Body of pancreas (tissue), 4 donors: Measurements from ENCODE around the gene ANKRD12. TPM values are rescaled to one million over a fixed set of nuclear protein-coding genes. Genes with fewer than 3 reads are reported as not detected.

Source experiments
- ATAC-seq: fragments of 150-250 bp; one replicate; pipeline ENCODE4 v1.9.1; 2016
- DNase-seq, 4 donors: peaks; one replicate each; pipeline ENCODE4 v3.0.0-alpha.2; 2019
- H3K27ac ChIP-seq, 4 donors: fragments of 200-600 bp; sonication (generic); 1 replicate in 3 of 4; 2 replicates in 1 of 4; pipeline versions ENCODE4 v1.5.1 to v1.6.1; 2016 to 2019; ENCODE audit warnings: mild to moderate bottlenecking in 1 of 4, mixed read lengths in 1 of 4, moderate library complexity in 1 of 4
- H3K27me3 ChIP-seq, 2 donors: fragments of 200-600 bp; sonication (generic); one replicate each; pipeline ENCODE4 v1.6.0; 2016; ENCODE audit warnings: mild to moderate bottlenecking in 1 of 2
- H3K36me3 ChIP-seq, 2 donors: fragments of 200-600 bp; sonication (generic); replicated peaks in 1 of 2; 2 replicates each; pipeline ENCODE4 v1.5.1; 2016; ENCODE audit warnings: low read depth in 2 of 2; ENCODE audit not compliant: insufficient read depth in 1 of 2
- H3K4me1 ChIP-seq: fragments of 200-600 bp; sonication (generic); one replicate; pipeline ENCODE4 v1.6.0; 2016
- H3K4me3 ChIP-seq, 2 donors: fragments of 200-600 bp; sonication (generic); 1 replicate in 1 of 2; 2 replicates in 1 of 2; pipeline ENCODE4 v1.5.1; 2016 to 2019
- H3K9me3 ChIP-seq, 3 donors: fragments of 200-600 bp; sonication (generic); 1 replicate in 2 of 3; 2 replicates in 1 of 3; pipeline ENCODE4 v1.5.1; 2016
- POLR2A ChIP-seq, 3 donors: fragments of 450-650 bp; IDR thresholded peaks; one replicate each; pipeline ENCODE4 v1.6.1; 2016; ENCODE audit warnings: antibody characterized with exemption in 3 of 3, mild to moderate bottlenecking in 2 of 3
- WGBS, 2 donors: methylation state at CpG; one replicate each; pipeline ENCODE4 v1.1.5; 2017; 5-methylcytosine and 5-hydroxymethylcytosine counted together
- intact Hi-C: fragments of 100-400 bp; cut with DNase I; formaldehyde crosslinking; loops from one replicate; pipeline ENCODE4 v1.15.1; 2023
- total RNA-seq, 2 donors: library from RNA; depleted of rRNA; stranded (reverse); fragments of >200 nt; gene quantifications; one replicate each; pipeline ENCODE4 v1.1.0, GENCODE V29; 2016
- TF ChIP-seq, protein P1 (sequence below), 7 experiments: fragments of 450-650 bp in 4 of 7; fragments of 200-600 bp in 3 of 7; sonication (generic) in 3 of 7; IDR thresholded peaks; one replicate each; pipeline ENCODE4 v1.5.1; 2016 to 2019; ENCODE audit warnings: antibody characterized with exemption in 7 of 7

Gene ANKRD12
- total RNA-seq, 2 donors from 2014 or later = 25.4 to 32.9 TPM

- TF ChIP-seq, protein P1, sequence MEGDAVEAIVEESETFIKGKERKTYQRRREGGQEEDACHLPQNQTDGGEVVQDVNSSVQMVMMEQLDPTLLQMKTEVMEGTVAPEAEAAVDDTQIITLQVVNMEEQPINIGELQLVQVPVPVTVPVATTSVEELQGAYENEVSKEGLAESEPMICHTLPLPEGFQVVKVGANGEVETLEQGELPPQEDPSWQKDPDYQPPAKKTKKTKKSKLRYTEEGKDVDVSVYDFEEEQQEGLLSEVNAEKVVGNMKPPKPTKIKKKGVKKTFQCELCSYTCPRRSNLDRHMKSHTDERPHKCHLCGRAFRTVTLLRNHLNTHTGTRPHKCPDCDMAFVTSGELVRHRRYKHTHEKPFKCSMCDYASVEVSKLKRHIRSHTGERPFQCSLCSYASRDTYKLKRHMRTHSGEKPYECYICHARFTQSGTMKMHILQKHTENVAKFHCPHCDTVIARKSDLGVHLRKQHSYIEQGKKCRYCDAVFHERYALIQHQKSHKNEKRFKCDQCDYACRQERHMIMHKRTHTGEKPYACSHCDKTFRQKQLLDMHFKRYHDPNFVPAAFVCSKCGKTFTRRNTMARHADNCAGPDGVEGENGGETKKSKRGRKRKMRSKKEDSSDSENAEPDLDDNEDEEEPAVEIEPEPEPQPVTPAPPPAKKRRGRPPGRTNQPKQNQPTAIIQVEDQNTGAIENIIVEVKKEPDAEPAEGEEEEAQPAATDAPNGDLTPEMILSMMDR (IDR thresholded peaks at IDR 0.05) = no peak
- no peak for TF ChIP-seq POLR2A (IDR thresholded peaks at IDR 0.05)
- Histone ChIP-seq H3K36me3 (no peaks in the 10 kb centered on the region), H3K4me3 (no peak overlapping the region), H3K27ac (no peak overlapping the region), H3K4me1 (peaks cover 17% of the 10 kb centered on the region), H3K9me3 (no peaks in the 10 kb centered on the region), H3K27me3 (no peaks in the 10 kb centered on the region)
- ATAC-seq = no peak
- no peak for DNase-seq
- intact Hi-C loops = no loop called here
- 88 to 93% methylated on average over 3 of the region's 3 CpGs for WGBS, 2 donors
Observed at GRCh38 chr18:9188359-9189231, 52.0 kb downstream of the ANKRD12 start.

GRCh38 chr18:9189491-9189890, 52.9 kb downstream of the ANKRD12 start:
- DNase-seq = no peak
- Histone ChIP-seq H3K4me1 (peaks cover 17% of the 10 kb centered on the region), H3K9me3 (no peaks in the 10 kb centered on the region), H3K27ac (no peak overlapping the region), H3K4me3 (no peak overlapping the region), H3K36me3 (no peaks in the 10 kb centered on the region), H3K27me3 (no peaks in the 10 kb centered on the region)
- no peak for TF ChIP-seq POLR2A (IDR thresholded peaks at IDR 0.05)
- TF ChIP-seq, protein P1 (IDR thresholded peaks at IDR 0.05) = no peak
- ATAC-seq = no peak
- intact Hi-C loops = no loop called here
- WGBS, 2 donors = 29 to 32% methylated on average over 2 of the region's 2 CpGs

GRCh38 chr18:9191658-9192256, 55.2 kb downstream of the ANKRD12 start:
- no peak for TF ChIP-seq POLR2A (IDR thresholded peaks at IDR 0.05)
- TF ChIP-seq, protein P1 (IDR thresholded peaks at IDR 0.05) = no peak

GRCh38 chr18:9193031-9193430, 56.5 kb downstream of the ANKRD12 start:
- no peak for DNase-seq
- Histone ChIP-seq H3K4me3 (no peak overlapping the region), H3K9me3 (no peaks in the 10 kb centered on the region), H3K4me1 (peaks cover 7% of the 10 kb centered on the region), H3K27me3 (no peaks in the 10 kb centered on the region), H3K27ac (no peak overlapping the region), H3K36me3 (peaks cover 0 to 2% of the 10 kb centered on the region in 2 donors)
- WGBS, 2 donors = 100% methylated on average over 2 of the region's 2 CpGs
- intact Hi-C loops = no loop called here
- ATAC-seq = no peak
- no peak for TF ChIP-seq POLR2A (IDR thresholded peaks at IDR 0.05)
- TF ChIP-seq, protein P1 (IDR thresholded peaks at IDR 0.05) = no peak

More at GRCh38 chr18:9191658-9192256, 55.2 kb downstream of the ANKRD12 start:
- Histone ChIP-seq H3K27ac (no peak overlapping the region), H3K4me3 (no peak overlapping the region), H3K36me3 (peaks cover 0 to 2% of the 10 kb centered on the region in 2 donors), H3K4me1 (peaks cover 7% of the 10 kb centered on the region), H3K9me3 (no peaks in the 10 kb centered on the region), H3K27me3 (no peaks in the 10 kb centered on the region)
- DNase-seq = no peak
- no peak for ATAC-seq
- WGBS, 2 donors = 87 to 91% methylated on average over 2 of the region's 2 CpGs
- intact Hi-C loops = no loop called here
